Ascending aorta (tissue), 2 donors: Measurements from ENCODE around the gene SYP. TPM values are rescaled to one million over a fixed set of nuclear protein-coding genes. Genes with fewer than 3 reads are reported as not detected.
"Not testable (repeated sequence)": the region's sequence is repeated elsewhere in the genome, so short reads cannot be mapped to it uniquely, and the experiment has no call there.

Experiments used
- DNase-seq, 2 donors: peaks; one replicate each; pipeline ENCODE4 v3.0.0-alpha.2; 2019; ENCODE audit warnings: low spot score in 2 of 2
- H3K27ac ChIP-seq, 2 donors: fragments of 200-600 bp; sonication (generic); one replicate each; pipeline ENCODE4 v1.5.1; 2016 to 2017; ENCODE audit warnings: mild to moderate bottlenecking in 1 of 2
- H3K27me3 ChIP-seq: fragments of 200-600 bp; sonication (generic); one replicate; pipeline ENCODE4 v1.5.1; 2017
- H3K36me3 ChIP-seq, 2 donors: fragments of 200-600 bp; sonication (generic); one replicate each; pipeline ENCODE4 v1.5.1; 2016
- H3K4me1 ChIP-seq, 2 donors: fragments of 200-600 bp; sonication (generic); one replicate each; pipeline ENCODE4 v1.5.1; 2016 to 2017; ENCODE audit warnings: mild to moderate bottlenecking in 1 of 2
- H3K4me3 ChIP-seq, 2 donors: fragments of 200-600 bp; sonication (generic); one replicate each; pipeline ENCODE4 v1.5.1; 2016 to 2017; ENCODE audit warnings: mild to moderate bottlenecking in 1 of 2
- H3K9me3 ChIP-seq, 2 donors: fragments of 200-600 bp; sonication (generic); one replicate each; pipeline ENCODE4 v1.5.1; 2016
- CTCF ChIP-seq, 3 experiments: fragments of 200-600 bp in 2 of 3; fragments of 450-650 bp in 1 of 3; sonication (generic) in 2 of 3; IDR thresholded peaks; one replicate each; pipeline ENCODE4 v1.5.1; 2016 to 2019; ENCODE audit warnings: antibody characterized with exemption in 3 of 3, mild to moderate bottlenecking in 1 of 3, moderate library complexity in 1 of 3
- intact Hi-C: fragments of 100-400 bp; cut with DNase I; formaldehyde crosslinking; loops from one replicate; pipeline ENCODE4 v1.15.1; 2023
- total RNA-seq: library from RNA; depleted of rRNA; stranded (reverse); fragments of >200 nt; gene quantifications from one replicate; pipeline ENCODE4 v1.1.0, GENCODE V29; 2016

The SYP gene
- total RNA-seq, 1 donor from 2014 or later, result 0.53 TPM

- Histone ChIP-seq H3K4me3 (no peak overlapping the region), H3K27me3 (no peaks in the 10 kb centered on the region), H3K4me1 (no peaks in the 10 kb centered on the region), H3K27ac (no peak overlapping the region), H3K36me3 (no peaks in the 10 kb centered on the region), H3K9me3 (no peaks in the 10 kb centered on the region)
- no peak for DNase-seq
- no peak for TF ChIP-seq CTCF (IDR thresholded peaks at IDR 0.05)
- intact Hi-C loops, result no loop called here
These were observed 52.1 kb downstream of the SYP start for GRCh38 chrX:49147936-49148335.

GRCh38 chrX:49147282-49147681 is 52.7 kb downstream of the SYP start:
- Histone ChIP-seq H3K4me3 (no peak overlapping the region), H3K9me3 (no peaks in the 10 kb centered on the region), H3K27me3 (no peaks in the 10 kb centered on the region), H3K27ac (no peak overlapping the region), H3K36me3 (no peaks in the 10 kb centered on the region), H3K4me1 (no peaks in the 10 kb centered on the region)
- intact Hi-C loops, result no loop called here
- DNase-seq, result no peak
- no peak for TF ChIP-seq CTCF (IDR thresholded peaks at IDR 0.05)

GRCh38 chrX:49143154-49143553 is 56.8 kb downstream of the SYP start:
- H3K9me3 ChIP-seq, result peaks cover 6 to 16% of the 10 kb centered on the region in 2 donors
- intact Hi-C loops, H3K4me1 ChIP-seq, H3K27ac ChIP-seq, H3K36me3 ChIP-seq, H3K4me3 ChIP-seq, H3K27me3 ChIP-seq, DNase-seq: not testable (repeated sequence)

- H3K9me3 ChIP-seq, result peaks cover 6 to 16% of the 10 kb centered on the region in 2 donors
- intact Hi-C loops, H3K4me3 ChIP-seq, DNase-seq, H3K36me3 ChIP-seq, H3K27me3 ChIP-seq, H3K4me1 ChIP-seq, H3K27ac ChIP-seq: not testable (repeated sequence)
- peak; percentile 19 to 51 (median 42) for TF ChIP-seq CTCF (IDR thresholded peaks at IDR 0.05)
These were observed 57.7 kb downstream of the SYP start for GRCh38 chrX:49142264-49142663.

GRCh38 chrX:49139713-49140112 is 60.3 kb downstream of the SYP start:
- Histone ChIP-seq H3K36me3 (no peaks in the 10 kb centered on the region), H3K4me1 (no peaks in the 10 kb centered on the region), H3K9me3 (peaks cover 6 to 16% of the 10 kb centered on the region in 2 donors), H3K27me3 (no peaks in the 10 kb centered on the region), H3K4me3 (no peak overlapping the region), H3K27ac (no peak overlapping the region)
- TF ChIP-seq CTCF (IDR thresholded peaks at IDR 0.05), result no peak
- intact Hi-C loops, result no loop called here
- DNase-seq, result no peak

Other genes with a start within 250 kb of the SYP start
- 72.3 TPM for gene OTUD5, start 242.6 kb downstream of the SYP start, total RNA-seq
- 10.4 TPM for gene KCND1, start 228.3 kb downstream of the SYP start, total RNA-seq
- 15.0 TPM for gene GRIPAP1, start 197.9 kb downstream of the SYP start, total RNA-seq
- 141 TPM for gene TFE3, start 156.8 kb downstream of the SYP start, total RNA-seq
- gene CCDC120, start 141.2 kb downstream of the SYP start, total RNA-seq, result 0.11 TPM
- gene PRAF2, start 126.2 kb downstream of the SYP start, total RNA-seq, result 48.4 TPM
- gene WDR45, start 120.3 kb downstream of the SYP start, total RNA-seq, result 169 TPM
- 19.4 TPM for gene GPKOW, start 76.5 kb downstream of the SYP start, total RNA-seq
- gene MAGIX, start 37.4 kb downstream of the SYP start, total RNA-seq, result 0.32 TPM
- gene PLP2, start 28.3 kb downstream of the SYP start, total RNA-seq, result 51.6 TPM
- gene PRICKLE3, start 13.8 kb downstream of the SYP start, total RNA-seq, result 25.3 TPM
- gene CACNA1F, start 33.1 kb upstream of the SYP start, total RNA-seq, result not detected
- gene CCDC22, start 35.3 kb upstream of the SYP start, total RNA-seq, result 22.6 TPM
- not detected for gene FOXP3, start 64.5 kb upstream of the SYP start, total RNA-seq
- gene PPP1R3F, start 69.6 kb upstream of the SYP start, total RNA-seq, result 14.8 TPM
- not detected for gene GAGE10, start 103.5 kb upstream of the SYP start, total RNA-seq
- gene GAGE12J, start 121.8 kb upstream of the SYP start, total RNA-seq, result not detected
- gene GAGE13, start 131.4 kb upstream of the SYP start, total RNA-seq, result not detected